Transverse colon (tissue), 4 donors: ENCODE results near the gene CLP1. TPM values are rescaled to one million over a fixed set of nuclear protein-coding genes. Genes with fewer than 3 reads are reported as not detected.

Experiments
- DNase-seq: peaks from one replicate; pipeline ENCODE4 v3.0.0-alpha.2; 2019
- H3K27ac ChIP-seq, 4 donors: fragments of 200-600 bp; sonication (generic); 2 replicates each; pipeline ENCODE4 v1.5.1; 2016 to 2018; ENCODE audit warnings: inconsistent platforms in 4 of 4
- H3K27me3 ChIP-seq: fragments of 200-600 bp; sonication (generic); 2 replicates; pipeline ENCODE4 v1.5.1; 2017; ENCODE audit warnings: inconsistent platforms
- H3K36me3 ChIP-seq, 4 donors: fragments of 200-600 bp; sonication (generic); 2 replicates each; pipeline ENCODE4 v1.5.1; 2017 to 2019; ENCODE audit warnings: inconsistent platforms in 4 of 4
- H3K4me1 ChIP-seq, 4 donors: fragments of 200-600 bp; sonication (generic); 2 replicates each; pipeline ENCODE4 v1.5.1; 2017 to 2020; ENCODE audit warnings: inconsistent platforms in 4 of 4
- H3K4me3 ChIP-seq, 4 donors: fragments of 200-600 bp; sonication (generic); 1 replicate in 1 of 4; 2 replicates in 3 of 4; pipeline versions ENCODE4 v1.5.1 to v1.6.1; 2017 to 2019; ENCODE audit warnings: inconsistent platforms in 4 of 4
- H3K9me3 ChIP-seq, 2 donors: fragments of 200-600 bp; sonication (generic); 2 replicates each; pipeline ENCODE4 v1.5.1; 2017 to 2019; ENCODE audit warnings: inconsistent platforms in 2 of 2
- EP300 ChIP-seq: sonication (generic); formaldehyde crosslinking; IDR thresholded peaks from one replicate; pipeline ENCODE4 v1.6.1; 2017; ENCODE audit warnings: antibody characterized with exemption, low read depth
- POLR2A ChIP-seq: fragments of 450-650 bp; IDR thresholded peaks from one replicate; pipeline ENCODE4 v1.6.1; 2016; ENCODE audit warnings: antibody characterized with exemption, mild to moderate bottlenecking, moderate library complexity
- POLR2AphosphoS5 ChIP-seq, 3 donors: sonication (generic); formaldehyde crosslinking; IDR thresholded peaks; one replicate each; pipeline ENCODE4 v1.6.1; 2016; ENCODE audit warnings: antibody characterized with exemption in 3 of 3
- WGBS, 2 donors: methylation state at CpG; one replicate each; pipeline ENCODE4 v1.1.5; 2018; ENCODE audit warnings: low coverage in 1 of 2; 5-methylcytosine and 5-hydroxymethylcytosine counted together
- in situ Hi-C, 4 donors: fragments of 200-750 bp; cut with MboI; loops; one replicate each; pipeline versions ENCODE4 v1.15.0 to v1.15.1; 2017; ENCODE audit warnings: low sequenced_read_pairs in 3 of 4, low pct_ligation_motif_present in 1 of 4, low pct_unique_long_range_greater_than_20kb in 1 of 4
- intact Hi-C: fragments of 100-400 bp; cut with DNase I; formaldehyde crosslinking; loops from one replicate; pipeline ENCODE4 v1.15.1; 2023; ENCODE audit warnings: low total_unique reads
- total RNA-seq, 4 donors: library from RNA; depleted of rRNA; stranded (reverse); fragments of >200 nt; gene quantifications; one replicate each; pipeline ENCODE4 v1.1.0, GENCODE V29; 2016
- TF ChIP-seq, protein P1 (sequence below), 5 experiments: fragments of 200-600 bp in 3 of 5; fragments of 450-650 bp in 2 of 5; sonication (generic) in 3 of 5; IDR thresholded peaks; 1 replicate in 2 of 5; 2 replicates in 3 of 5; pipeline ENCODE4 v1.5.1; 2016 to 2017; ENCODE audit warnings: antibody characterized with exemption in 5 of 5, inconsistent platforms in 3 of 5, mild to moderate bottlenecking in 2 of 5, moderate library complexity in 1 of 5

CLP1 gene
- total RNA-seq = 10 to 100 TPM in 2 of 4 donors, 1 to 10 TPM in 1, not detected in 1; 10.0 to 24.7 (median 11.6) TPM

DNA sequence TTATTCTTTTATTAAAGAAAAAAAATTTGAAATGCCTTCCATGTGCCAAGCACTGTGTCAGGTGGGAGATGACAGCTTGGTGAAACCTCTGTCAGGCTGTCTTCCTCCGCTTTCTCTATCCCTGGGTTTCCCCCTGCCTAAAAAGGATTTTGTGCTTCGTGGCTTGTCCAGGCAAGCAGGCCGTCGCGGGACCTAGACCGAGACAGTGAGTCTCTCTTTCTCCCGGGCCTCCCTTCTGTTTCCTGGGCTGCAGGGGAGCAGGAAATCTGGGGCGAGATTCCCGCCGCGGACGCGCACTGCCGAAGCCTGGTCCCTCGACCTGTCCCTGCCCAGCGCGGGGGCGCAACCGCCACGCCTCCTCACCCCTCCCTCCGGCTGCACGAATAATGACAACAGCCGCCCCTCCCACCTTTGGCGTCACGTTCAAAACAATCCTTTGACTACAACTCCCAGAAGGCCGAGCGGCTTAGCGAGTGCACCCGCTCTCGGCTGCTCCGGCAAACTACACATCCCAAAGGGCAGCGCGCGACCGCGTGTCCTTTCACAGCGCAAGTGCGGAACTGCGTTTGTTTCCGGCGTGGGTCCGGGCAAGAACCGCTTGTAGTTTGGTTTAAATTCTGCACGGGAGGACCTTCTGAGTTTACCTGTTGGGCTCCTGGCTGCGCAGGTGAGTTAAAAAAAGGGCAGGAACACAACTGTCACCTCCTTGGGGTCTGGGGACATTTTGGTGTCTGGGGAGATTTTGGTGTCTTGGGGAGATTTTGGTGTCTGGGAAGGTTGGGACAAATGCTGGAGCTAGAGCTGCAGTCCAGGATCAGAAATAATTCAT is at the start of gene CLP1:
CLP1 (plus strand) TSS at position 569 of the 829 bp plus-strand sequence. CDS start 1,715 bp downstream, outside the sequence.
- H3K27ac ChIP-seq = peak within 1 kb of the TSS; percentile 82 to 93 (median 90)
- intact Hi-C loops (no loop called here), in situ Hi-C loops (no loop called here)
- peak within 1 kb of the TSS; percentile 46 to 61 (median 51) for H3K4me3 ChIP-seq
- peaks cover 8 to 20% (median 16%) of the 10 kb centered on the region in 4 donors for H3K4me1 ChIP-seq
- peaks cover 0 to 26% (median 6%) of the 10 kb centered on the region in 4 donors for H3K36me3 ChIP-seq
- WGBS, 2 donors = 1% methylated on average over 45 of the region's 45 CpGs; no CpG with 5 or more reads in 1 of the 2 donors
- peak; percentile 100 for DNase-seq
- no peaks in the 10 kb centered on the region for H3K27me3 ChIP-seq
- no peak for TF ChIP-seq EP300
- TF ChIP-seq POLR2AphosphoS5 (IDR thresholded peaks at IDR 0.05) = peak; percentile 75 to 84 (median 82)
- TF ChIP-seq, protein P1, sequence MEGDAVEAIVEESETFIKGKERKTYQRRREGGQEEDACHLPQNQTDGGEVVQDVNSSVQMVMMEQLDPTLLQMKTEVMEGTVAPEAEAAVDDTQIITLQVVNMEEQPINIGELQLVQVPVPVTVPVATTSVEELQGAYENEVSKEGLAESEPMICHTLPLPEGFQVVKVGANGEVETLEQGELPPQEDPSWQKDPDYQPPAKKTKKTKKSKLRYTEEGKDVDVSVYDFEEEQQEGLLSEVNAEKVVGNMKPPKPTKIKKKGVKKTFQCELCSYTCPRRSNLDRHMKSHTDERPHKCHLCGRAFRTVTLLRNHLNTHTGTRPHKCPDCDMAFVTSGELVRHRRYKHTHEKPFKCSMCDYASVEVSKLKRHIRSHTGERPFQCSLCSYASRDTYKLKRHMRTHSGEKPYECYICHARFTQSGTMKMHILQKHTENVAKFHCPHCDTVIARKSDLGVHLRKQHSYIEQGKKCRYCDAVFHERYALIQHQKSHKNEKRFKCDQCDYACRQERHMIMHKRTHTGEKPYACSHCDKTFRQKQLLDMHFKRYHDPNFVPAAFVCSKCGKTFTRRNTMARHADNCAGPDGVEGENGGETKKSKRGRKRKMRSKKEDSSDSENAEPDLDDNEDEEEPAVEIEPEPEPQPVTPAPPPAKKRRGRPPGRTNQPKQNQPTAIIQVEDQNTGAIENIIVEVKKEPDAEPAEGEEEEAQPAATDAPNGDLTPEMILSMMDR (IDR thresholded peaks at IDR 0.05) = no peak
- peak; percentile 76 for TF ChIP-seq POLR2A
- no peaks in the 10 kb centered on the region for H3K9me3 ChIP-seq

DNA sequence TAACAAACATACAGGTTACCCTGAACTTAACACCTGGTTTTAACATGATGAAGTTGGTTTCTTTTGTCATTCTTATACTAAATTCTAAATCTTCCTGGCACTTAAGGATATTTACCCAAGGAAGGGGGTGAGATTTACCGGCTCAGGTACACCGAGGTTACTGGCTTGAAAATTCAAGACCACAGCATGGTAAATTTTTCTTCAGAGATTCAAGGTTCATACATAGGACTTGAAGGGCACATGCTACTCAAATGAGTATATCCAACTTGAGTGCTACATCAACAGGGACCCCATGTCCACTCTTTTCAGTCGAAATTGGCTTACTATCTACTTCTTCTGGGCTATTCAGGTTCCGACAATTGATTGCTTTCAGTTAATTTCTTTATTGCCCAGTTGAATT is 47.4 kb upstream of the CLP1 start:
- no peak overlapping the region for H3K27ac ChIP-seq
- TF ChIP-seq POLR2A (no peak), POLR2AphosphoS5 (IDR thresholded peaks at IDR 0.05) (no peak), EP300 (no peak)
- TF ChIP-seq, protein P1 (IDR thresholded peaks at IDR 0.05) = no peak
- intact Hi-C loops (no loop called here), in situ Hi-C loops (no loop called here)
- 79 to 80% methylated on average over 4 of the region's 4 CpGs for WGBS, 2 donors
- no peak overlapping the region for H3K4me3 ChIP-seq
- H3K27me3 ChIP-seq = peaks cover 4% of the 10 kb centered on the region
- H3K36me3 ChIP-seq = peaks cover 0 to 5% (median 2%) of the 10 kb centered on the region in 4 donors
- no peaks in the 10 kb centered on the region for H3K4me1 ChIP-seq
- no peak for DNase-seq
- H3K9me3 ChIP-seq = no peaks in the 10 kb centered on the region

DNA sequence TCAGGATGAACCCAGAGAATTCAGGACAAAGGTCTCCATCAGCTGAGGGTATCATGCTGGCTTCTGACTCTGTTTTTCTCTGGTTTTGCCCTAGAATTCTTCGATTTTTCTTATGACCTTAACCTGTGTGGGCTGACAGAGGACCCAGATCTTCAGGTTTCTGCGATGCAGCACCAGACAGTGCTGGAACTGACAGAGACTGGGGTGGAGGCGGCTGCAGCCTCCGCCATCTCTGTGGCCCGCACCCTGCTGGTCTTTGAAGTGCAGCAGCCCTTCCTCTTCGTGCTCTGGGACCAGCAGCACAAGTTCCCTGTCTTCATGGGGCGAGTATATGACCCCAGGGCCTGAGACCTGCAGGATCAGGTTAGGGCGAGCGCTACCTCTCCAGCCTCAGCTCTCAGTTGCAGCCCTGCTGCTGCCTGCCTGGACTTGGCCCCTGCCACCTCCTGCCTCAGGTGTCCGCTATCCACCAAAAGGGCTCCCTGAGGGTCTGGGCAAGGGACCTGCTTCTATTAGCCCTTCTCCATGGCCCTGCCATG is 43.3 kb upstream of the CLP1 start:
- DNase-seq = no peak
- Histone ChIP-seq H3K4me3 (no peak overlapping the region), H3K27ac (no peak overlapping the region), H3K27me3 (no peaks in the 10 kb centered on the region), H3K36me3 (peaks cover 0 to 5% (median 2%) of the 10 kb centered on the region in 4 donors), H3K9me3 (peaks cover 0 to 4% of the 10 kb centered on the region in 2 donors), H3K4me1 (no peaks in the 10 kb centered on the region)
- no peak for TF ChIP-seq POLR2A
- no peak for TF ChIP-seq EP300
- TF ChIP-seq, protein P1 (IDR thresholded peaks at IDR 0.05) = no peak
- TF ChIP-seq POLR2AphosphoS5 (IDR thresholded peaks at IDR 0.05) = no peak
- intact Hi-C loops (no loop called here), in situ Hi-C loops (no loop called here)
- 80 to 84% methylated on average over 1 to 10 of the region's 10 CpGs for WGBS, 2 donors

DNA sequence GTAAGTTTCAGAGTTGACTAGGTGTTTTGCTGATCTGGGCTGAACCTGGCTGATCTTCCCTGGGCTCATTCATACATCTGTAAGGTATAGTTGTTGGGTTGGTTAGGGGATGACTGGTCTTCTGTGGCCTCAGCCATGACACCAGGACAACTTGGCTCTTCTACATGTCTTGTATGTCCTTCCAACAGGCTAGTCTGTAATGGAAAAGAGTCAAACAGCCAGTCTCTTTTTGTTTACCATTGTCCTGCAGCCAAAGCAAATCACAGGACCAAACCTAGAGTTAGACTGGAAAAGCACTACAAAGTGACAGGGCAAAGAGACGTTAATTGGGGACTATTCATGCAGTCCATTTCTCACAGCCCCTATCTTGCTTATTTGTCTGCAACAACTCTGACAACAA is 42.3 kb upstream of the CLP1 start:
- intact Hi-C loops (no loop called here), in situ Hi-C loops (no loop called here)
- Histone ChIP-seq H3K9me3 (peaks cover 6 to 9% of the 10 kb centered on the region in 2 donors), H3K36me3 (peaks cover 0 to 5% (median 0%) of the 10 kb centered on the region in 4 donors), H3K4me1 (no peaks in the 10 kb centered on the region), H3K27me3 (no peaks in the 10 kb centered on the region), H3K4me3 (no peak overlapping the region), H3K27ac (no peak overlapping the region)
- TF ChIP-seq POLR2A = no peak
- TF ChIP-seq, protein P1 (IDR thresholded peaks at IDR 0.05) = no peak
- no peak for TF ChIP-seq POLR2AphosphoS5 (IDR thresholded peaks at IDR 0.05)
- 59% methylated on average over 1 of the region's 1 CpG; no CpG with 5 or more reads in 1 of the 2 donors for WGBS, 2 donors
- DNase-seq = no peak
